GM21360 (cell line): ENCODE measurements around the gene RAB3IL1.

Experiments
- ATAC-seq: cut with Tn5 transposase; IDR thresholded peaks from one replicate; pipeline ENCODE4 v1.9.1; 2021; ENCODE audit warnings: mild to moderate bottlenecking, moderate library complexity; ENCODE audit not compliant: unreplicated experiment

The RAB3IL1 gene

DNA sequence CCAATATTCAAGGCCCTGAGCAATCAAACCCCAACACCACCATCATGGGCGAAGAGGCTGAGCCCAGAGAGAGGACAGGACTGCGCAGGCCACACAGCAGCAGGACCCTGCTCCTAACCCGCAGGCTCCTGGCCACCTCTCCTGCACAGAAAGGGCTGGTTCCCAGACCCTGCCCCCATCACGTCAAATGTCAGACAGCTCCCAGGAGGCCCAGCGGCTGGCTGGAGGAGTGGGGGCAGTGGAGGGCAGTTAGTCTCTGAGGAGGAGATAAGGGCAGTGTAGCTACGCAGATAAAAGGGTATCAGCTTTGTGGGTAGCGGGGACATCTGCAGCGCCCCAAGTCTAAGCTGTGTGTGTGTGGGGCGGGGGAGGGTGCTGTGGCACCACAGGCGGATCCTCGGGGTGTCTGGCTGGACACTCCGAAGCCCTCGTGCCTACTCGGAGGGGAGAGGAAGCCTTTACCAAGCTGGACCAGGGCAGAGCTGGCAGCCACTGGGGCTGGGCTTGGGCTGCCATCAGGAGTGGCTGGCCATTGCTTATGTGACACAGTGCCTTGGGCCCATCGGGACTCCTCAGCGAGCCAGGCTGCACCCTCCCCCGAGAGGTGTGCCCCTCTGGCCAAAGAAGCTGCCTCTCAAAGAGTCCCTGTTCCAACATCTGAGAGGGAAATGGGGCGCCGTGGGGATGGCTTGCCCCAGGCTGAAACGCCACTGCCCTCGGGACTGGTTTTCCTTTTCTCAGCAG is 47.5 kb downstream of the RAB3IL1 start:
- ATAC-seq: no peak

- ATAC-seq: no peak
These were observed 48.0 kb downstream of the RAB3IL1 start for GRCh38 chr11:61869429-61869707.

GRCh38 chr11:61868571-61869428 is 48.6 kb downstream of the RAB3IL1 start:
- no peak for ATAC-seq

DNA sequence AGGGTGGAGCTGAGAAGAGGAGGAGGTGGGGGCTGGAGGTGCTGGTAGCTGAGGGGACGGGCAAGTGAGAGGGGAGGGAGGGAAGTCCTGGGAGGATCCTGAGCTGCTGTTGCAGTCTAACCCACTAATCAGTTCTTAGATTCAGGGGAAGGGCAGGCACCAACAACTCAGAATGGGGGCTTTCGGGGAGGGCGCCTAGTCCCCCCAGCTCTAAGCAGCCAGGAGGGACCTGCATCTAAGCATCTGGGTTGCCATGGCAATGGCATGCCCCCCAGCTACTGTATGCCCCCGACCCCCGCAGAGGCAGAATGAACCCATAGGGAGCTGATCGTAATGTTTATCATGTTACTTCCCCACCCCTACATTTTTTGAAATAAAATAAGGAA is 50.4 kb downstream of the RAB3IL1 start:
- ATAC-seq: no peak

- no peak for ATAC-seq
These were observed 51.0 kb downstream of the RAB3IL1 start for GRCh38 chr11:61866231-61866957.

DNA sequence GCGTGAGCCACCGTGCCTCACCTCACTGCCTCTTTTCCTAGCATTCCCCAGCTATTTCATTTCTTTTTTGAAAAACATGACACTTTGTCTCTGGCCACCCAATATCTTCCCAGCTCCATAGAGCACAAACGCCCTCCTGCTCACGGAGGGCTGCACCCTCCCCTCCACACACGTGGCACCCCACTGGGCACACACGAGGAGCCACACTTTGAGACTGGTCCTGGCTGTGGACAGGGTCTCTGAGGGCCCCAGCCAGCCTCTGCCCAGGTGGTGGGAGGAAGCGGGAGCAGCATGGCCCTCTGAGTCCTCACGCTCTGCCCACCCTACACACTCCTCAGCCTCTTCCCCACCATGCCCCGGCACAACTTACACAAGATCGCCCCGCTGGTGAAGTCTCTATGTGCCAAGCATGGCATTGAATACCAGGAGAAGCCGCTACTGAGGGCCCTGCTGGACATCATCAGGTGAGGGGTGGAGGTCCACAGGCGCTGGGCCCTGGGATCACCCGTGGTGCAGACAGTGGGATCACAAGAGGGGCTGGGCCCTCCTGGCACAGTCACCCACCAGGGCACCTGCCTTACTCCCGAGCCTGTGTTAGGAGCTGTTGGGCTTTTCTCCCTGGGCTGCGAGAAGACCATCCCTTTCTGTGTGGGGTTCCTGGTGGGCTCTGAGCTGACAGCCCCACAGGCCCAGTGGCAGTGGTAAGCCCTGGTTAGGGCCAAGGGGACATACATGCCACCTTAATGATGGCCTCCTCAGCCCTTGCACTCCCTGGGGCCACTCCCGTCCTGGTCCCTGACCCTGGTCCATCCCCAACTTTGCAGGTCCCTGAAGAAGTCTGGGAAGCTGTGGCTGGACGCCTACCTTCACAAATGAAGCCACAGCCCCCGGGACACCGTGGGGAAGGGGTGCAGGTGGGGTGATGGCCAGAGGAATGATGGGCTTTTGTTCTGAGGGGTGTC is 52.3 kb downstream of the RAB3IL1 start:
- ATAC-seq: no peak

DNA sequence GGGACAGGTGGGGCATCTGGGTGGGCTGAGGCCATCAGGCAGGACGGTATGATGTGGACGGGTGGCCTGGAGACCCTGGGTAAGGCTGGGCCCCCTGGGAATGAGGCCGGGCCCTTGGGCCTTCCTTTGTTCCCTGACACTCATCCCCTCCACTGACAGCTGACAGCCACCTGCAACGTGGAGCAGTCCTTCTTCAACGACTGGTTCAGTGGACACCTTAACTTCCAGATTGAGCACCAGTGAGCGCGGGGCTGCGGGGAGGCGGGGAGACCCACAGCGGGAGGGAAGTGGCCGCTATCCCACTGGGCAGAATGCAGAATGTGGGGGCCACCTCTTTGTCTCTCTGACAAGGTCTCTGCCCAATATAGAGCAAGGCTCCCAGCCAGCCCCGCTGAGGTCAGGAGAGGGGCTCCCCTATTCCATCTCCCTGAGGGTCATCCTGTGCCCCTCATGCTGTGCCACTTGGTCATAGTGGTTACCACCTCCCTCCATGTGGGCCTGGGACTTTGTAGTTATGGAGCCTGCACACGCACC is 53.8 kb downstream of the RAB3IL1 start:
- no peak for ATAC-seq

GRCh38 chr11:61862714-61863547 is 54.4 kb downstream of the RAB3IL1 start:
- no peak for ATAC-seq

- no peak for ATAC-seq
These were observed 55.7 kb downstream of the RAB3IL1 start for GRCh38 chr11:61861634-61862033.

DNA sequence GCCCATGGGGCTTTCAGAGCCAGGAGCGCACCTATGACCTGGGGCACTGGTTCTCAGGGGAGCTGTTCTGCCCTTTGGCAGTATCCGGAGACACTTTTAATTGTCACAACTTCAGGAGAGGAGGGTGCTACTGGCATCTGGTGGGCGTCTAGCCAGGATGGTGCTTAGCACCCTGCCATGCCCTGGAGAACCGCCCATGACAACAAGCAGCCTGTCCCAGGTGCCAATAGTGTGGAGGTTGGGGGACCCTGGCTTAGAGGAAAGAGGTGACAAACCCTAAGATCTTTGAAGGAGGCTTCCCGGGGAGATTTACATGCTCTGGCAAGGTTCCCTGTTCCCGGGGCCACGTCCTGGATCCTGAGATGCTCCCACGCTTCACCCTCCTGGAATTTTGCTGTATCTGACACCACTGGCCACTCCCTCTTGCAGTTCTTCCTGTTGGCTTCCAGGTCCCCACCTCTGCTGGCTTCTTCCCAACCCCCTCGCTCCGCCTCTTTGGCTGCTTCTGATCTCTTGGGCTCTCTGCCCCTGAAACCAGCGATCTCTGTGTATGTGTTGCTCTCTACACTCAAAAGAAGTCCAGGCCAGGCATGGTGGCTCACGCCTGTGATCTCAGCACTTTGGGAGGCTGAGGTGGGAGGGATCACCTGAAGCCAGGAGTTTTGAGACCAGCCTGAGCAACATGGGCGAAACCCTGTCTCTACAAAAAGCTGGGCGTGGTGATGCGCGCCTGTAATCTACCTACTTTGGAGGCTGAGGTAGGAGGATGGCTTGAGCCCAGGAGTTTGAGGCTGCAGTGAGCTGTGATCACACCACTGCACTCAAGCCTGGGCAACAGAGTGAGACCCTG is 57.1 kb downstream of the RAB3IL1 start:
- ATAC-seq: no peak

DNA sequence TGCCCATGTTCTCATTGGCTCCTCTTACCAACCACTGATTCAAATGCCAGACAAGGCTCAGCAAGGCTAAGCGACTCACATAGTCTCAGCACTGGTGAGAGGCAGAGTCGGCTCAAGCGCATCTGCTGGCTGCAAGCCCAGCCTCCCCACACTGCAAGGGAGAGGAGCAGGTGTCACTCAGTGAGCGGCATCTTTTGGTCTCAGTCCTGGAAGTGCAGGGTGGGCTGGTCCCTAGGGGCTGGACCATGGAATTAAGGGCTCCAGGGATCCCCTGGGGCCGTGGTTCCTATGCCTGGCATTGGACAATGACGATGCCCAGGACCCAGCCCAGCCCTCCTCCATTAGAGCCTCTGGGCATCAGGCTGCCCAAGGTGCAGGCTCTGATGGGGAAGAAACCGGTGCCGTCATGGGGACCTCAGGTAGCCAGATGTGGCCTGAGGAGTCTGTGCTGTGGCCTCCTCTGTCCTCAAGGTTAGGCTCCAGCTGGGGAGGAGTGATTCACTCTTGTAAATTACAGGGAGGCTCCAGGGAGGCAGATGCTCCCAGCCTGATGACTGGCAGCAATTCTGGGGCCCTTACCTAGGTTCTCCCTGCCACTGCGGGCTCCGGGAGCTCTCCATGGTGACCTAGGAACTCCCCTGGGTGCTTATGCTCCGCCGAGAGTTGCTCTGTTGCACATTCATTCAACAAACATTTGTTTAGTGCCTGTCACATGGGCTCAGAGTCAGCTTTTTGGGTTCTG is 61.3 kb downstream of the RAB3IL1 start:
- ATAC-seq: no peak

- ATAC-seq: no peak
These were observed 62.2 kb downstream of the RAB3IL1 start for GRCh38 chr11:61854966-61855714.

GRCh38 chr11:61854206-61854895 is 63.0 kb downstream of the RAB3IL1 start:
- no peak for ATAC-seq

DNA sequence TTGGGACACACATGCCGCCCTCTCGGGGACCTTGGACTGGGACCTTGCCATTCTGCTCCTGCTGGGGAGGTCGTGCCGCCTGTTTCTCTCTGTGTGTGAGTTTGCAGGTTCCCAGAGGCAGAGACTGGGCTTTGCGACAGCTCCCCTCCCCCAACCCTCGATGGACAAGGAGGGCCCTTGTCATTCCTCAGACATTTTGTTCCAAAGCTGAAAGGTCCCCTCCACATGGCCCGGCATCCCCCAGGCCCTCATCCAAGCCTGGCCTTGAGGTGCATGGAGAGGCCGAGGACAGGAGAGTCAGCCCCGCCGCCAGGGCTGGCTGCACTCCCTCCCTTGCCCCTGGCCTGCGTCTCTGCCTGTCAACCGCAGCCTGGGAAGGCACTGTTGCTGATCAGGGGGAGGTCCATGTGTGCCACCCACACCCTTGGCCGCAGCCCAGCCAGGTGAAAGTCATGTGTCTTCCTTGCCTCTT is 63.6 kb downstream of the RAB3IL1 start:
- ATAC-seq: no peak

- ATAC-seq: no peak
These were observed 65.5 kb downstream of the RAB3IL1 start for GRCh38 chr11:61851900-61852295.

DNA sequence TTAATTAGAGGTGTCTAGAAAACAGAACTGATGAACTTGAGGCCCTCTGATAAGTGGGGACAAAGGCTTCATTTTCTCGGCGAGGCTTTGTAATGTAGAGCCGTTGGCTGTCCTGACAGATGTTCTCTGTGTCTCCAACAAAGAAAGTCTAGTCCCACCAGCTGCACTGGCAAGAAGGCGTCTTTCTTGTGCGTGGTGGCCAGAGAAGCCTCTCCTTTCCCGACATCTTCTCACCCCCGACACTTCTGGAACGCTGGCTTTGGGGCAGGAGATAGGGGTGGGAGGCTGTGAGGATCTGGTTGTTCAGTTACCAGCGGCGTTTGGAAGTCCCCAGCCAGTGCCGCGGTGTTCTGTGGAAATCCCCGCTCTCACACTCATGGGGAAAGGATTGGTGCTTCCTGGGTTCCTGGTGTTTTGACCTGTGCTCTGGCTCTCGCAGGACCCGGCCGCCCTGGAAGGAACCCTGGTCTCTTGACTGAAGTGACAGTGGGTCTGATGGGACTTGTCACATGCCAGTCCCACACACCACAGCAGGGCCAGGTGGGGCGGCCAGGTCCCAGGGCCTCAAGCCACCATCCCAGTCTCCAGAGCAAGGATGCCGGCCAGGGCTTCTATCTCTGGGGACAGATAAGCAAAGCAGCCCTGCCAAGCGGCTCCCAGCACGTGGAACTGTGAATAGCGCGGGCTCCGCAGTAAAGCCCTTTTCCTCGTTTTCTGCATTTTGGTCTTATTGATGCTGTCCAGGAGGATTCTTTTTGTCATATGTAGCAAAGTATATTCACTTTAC is 66.1 kb downstream of the RAB3IL1 start:
- no peak for ATAC-seq
